ENCODE results near the gene ICAM4.

The ICAM4 gene

DNA sequence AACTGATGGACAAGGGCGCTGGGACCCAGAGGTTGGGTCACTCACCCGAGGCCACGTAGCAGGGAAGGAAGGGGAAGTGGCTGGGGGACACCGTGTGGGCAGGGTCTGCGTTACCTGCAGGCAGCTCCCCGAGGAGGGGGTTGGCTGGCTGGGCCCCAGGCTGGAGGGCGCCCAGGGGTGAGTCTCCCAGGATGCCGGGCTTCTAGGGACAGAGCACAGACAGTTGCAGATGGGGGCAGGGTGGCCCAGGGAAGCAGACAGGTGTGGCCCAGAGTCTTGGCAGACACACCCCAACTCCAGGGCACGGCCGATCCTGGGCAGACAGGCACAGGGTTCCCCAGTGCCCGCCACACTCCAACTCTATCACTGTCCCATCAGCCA, 34.7 kb downstream of the ICAM4 start:
- TF ChIP-seq, protein P1, sequence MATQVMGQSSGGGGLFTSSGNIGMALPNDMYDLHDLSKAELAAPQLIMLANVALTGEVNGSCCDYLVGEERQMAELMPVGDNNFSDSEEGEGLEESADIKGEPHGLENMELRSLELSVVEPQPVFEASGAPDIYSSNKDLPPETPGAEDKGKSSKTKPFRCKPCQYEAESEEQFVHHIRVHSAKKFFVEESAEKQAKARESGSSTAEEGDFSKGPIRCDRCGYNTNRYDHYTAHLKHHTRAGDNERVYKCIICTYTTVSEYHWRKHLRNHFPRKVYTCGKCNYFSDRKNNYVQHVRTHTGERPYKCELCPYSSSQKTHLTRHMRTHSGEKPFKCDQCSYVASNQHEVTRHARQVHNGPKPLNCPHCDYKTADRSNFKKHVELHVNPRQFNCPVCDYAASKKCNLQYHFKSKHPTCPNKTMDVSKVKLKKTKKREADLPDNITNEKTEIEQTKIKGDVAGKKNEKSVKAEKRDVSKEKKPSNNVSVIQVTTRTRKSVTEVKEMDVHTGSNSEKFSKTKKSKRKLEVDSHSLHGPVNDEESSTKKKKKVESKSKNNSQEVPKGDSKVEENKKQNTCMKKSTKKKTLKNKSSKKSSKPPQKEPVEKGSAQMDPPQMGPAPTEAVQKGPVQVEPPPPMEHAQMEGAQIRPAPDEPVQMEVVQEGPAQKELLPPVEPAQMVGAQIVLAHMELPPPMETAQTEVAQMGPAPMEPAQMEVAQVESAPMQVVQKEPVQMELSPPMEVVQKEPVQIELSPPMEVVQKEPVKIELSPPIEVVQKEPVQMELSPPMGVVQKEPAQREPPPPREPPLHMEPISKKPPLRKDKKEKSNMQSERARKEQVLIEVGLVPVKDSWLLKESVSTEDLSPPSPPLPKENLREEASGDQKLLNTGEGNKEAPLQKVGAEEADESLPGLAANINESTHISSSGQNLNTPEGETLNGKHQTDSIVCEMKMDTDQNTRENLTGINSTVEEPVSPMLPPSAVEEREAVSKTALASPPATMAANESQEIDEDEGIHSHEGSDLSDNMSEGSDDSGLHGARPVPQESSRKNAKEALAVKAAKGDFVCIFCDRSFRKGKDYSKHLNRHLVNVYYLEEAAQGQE (IDR thresholded peaks at IDR 0.05; ENCODE audit: insufficient read depth in 1 of 2, low read depth in 2 of 2, low read length in 2 of 2): no peak
- TF ChIP-seq FOXP2 (optimal IDR thresholded peaks at IDR 0.05; ENCODE audit: borderline replicate concordance, extremely low read depth, extremely low read length, insufficient read depth): no peak
- TF ChIP-seq SIN3A (IDR thresholded peaks at IDR 0.05; ENCODE audit: borderline replicate concordance, insufficient read depth, low read length): no peak
- no peak for TF ChIP-seq POLR2AphosphoS5 (IDR thresholded peaks at IDR 0.05; ENCODE audit: low read depth, low read length)
- no peak for TF ChIP-seq TAF1 (IDR thresholded peaks at IDR 0.05; ENCODE audit: borderline replicate concordance, insufficient read depth, low read length)

DNA sequence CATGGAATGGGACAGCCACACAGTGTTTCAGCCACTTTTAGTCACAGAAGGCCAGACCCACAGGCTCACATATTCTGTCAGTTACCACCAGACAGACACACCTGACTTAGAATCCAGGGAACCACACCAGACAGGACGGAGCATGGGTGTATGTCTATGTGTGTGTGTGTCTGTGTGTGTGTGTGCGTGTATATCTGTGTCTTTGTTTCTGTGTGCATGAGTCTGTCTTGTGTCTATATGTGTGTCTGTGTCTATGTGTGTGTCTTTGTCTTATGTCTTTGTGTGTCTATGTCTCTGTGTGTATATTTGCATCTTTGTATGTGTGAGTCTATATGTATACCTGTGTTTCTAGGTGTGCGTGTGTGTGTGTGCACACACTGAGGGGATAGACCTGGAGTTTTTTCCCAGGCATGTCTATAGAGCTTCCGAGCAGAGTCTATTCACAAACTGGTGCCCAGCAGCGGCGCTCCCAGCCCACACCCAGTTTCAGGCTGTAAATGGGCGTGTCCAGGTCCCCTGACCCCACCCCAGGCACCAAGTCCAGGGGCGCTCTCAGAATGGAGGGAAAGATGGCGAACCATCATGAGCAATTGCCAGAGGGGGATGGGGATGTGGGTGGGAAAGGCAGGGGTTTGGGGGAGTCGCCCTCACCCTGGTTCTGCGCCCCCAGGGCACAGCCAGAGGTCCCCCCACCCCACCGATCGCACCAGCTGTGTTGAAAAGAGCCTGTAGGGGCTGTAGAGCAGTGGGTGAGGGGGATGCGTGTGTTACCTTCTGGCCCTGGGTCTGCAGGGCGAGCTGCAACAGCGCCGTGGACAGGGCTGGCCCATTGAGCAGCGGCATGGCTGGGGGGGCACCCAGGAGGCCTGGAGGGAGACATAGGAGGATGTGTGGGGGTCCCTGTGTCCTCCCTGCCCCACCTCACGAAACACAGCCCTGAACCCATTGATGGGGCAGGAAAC, 35.4 kb downstream of the ICAM4 start:
- no peak for TF ChIP-seq FOXP2 (optimal IDR thresholded peaks at IDR 0.05; ENCODE audit: borderline replicate concordance, extremely low read depth, extremely low read length, insufficient read depth)
- TF ChIP-seq, protein P1 (IDR thresholded peaks at IDR 0.05; ENCODE audit: insufficient read depth in 1 of 2, low read depth in 2 of 2, low read length in 2 of 2): no peak
- TF ChIP-seq TAF1 (IDR thresholded peaks at IDR 0.05; ENCODE audit: borderline replicate concordance, insufficient read depth, low read length): no peak
- TF ChIP-seq SIN3A (IDR thresholded peaks at IDR 0.05; ENCODE audit: borderline replicate concordance, insufficient read depth, low read length): no peak
- no peak for TF ChIP-seq POLR2AphosphoS5 (IDR thresholded peaks at IDR 0.05; ENCODE audit: low read depth, low read length)

DNA sequence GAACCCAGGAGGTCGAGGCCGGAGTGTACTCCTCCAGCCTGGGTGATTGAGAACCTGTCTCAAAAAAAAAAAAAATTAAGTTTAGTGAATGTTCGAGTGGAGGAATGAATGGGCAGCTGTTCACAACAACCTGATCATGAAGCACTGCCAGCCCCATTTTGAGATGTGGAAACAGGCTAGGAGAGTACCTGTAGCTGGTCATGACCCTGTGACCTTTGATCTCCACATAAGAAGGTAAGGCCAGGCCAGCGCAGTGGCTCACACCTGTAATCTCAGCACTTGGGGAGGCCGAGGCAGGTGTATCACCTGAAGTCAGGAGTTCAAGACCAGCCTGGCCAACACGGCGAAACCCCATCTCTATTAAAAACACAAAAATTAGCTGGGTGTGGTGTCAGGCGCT, 39.0 kb downstream of the ICAM4 start:
- TF ChIP-seq SIN3A (IDR thresholded peaks at IDR 0.05; ENCODE audit: borderline replicate concordance, insufficient read depth, low read length) (no peak), FOXP2 (optimal IDR thresholded peaks at IDR 0.05; ENCODE audit: borderline replicate concordance, extremely low read depth, extremely low read length, insufficient read depth) (no peak), POLR2AphosphoS5 (IDR thresholded peaks at IDR 0.05; ENCODE audit: low read depth, low read length) (no peak), TAF1 (IDR thresholded peaks at IDR 0.05; ENCODE audit: borderline replicate concordance, insufficient read depth, low read length) (no peak)
- TF ChIP-seq, protein P1 (IDR thresholded peaks at IDR 0.05; ENCODE audit: insufficient read depth in 1 of 2, low read depth in 2 of 2, low read length in 2 of 2): no peak

DNA sequence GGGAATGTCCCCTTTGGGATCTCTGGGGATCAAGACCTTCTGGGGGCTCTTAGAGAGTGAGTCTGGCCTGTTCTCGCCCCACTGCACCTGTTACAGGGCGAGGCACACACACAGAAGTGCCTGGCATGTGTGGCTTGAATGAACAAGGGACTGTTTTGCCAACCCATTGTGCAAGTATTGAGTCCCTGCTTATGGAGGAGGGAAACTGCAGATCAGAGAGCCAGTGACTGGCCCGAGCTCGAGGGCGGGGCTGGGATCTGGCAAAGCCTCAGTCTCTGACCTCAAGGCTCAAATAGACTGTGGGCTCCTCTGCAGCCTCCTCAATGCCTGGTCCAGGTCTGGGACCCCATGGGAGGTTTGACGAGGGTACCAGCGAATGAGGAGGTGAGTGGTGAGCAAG, 41.0 kb downstream of the ICAM4 start:
- TF ChIP-seq TAF1 (IDR thresholded peaks at IDR 0.05; ENCODE audit: borderline replicate concordance, insufficient read depth, low read length) (no peak), FOXP2 (optimal IDR thresholded peaks at IDR 0.05; ENCODE audit: borderline replicate concordance, extremely low read depth, extremely low read length, insufficient read depth) (no peak), SIN3A (IDR thresholded peaks at IDR 0.05; ENCODE audit: borderline replicate concordance, insufficient read depth, low read length) (no peak), POLR2AphosphoS5 (IDR thresholded peaks at IDR 0.05; ENCODE audit: low read depth, low read length) (no peak)
- TF ChIP-seq, protein P1 (IDR thresholded peaks at IDR 0.05; ENCODE audit: insufficient read depth in 1 of 2, low read depth in 2 of 2, low read length in 2 of 2): no peak
